PC-9 (cell line): Measurements from ENCODE around the gene FAM25G. TPM values are rescaled to one million over a fixed set of nuclear protein-coding genes. Genes with fewer than 3 reads are reported as not detected.
"Not testable (repeated sequence)": the region's sequence is repeated elsewhere in the genome, so short reads cannot be mapped to it uniquely, and the experiment has no call there.

ENCODE experiments used
- BruUV-seq: library from RNA; stranded (reverse); fragments of 400-500 nt; replicated peaks from 2 replicates; lab custom pipeline; 2021; lab: Mats Ljungman, UMichigan
- CTCF ChIA-PET: fragments of 300-600 bp; sonication (Branson Sonifier 250); formaldehyde crosslinking; loops from one replicate; lab custom pipeline; 2022; ENCODE audit warnings: antibody characterized with exemption; lab: Charles Lee
- POLR2A ChIA-PET: fragments of 300-600 bp; sonication (Branson Sonifier 250); formaldehyde crosslinking; loops from one replicate; lab custom pipeline; 2022; ENCODE audit warnings: antibody characterized with exemption; ENCODE audit not compliant: unreplicated experiment; lab: Charles Lee
- DNase-seq, 2 experiments: peaks; one replicate each; pipeline versions ENCODE4 v3.0.0 to v3.0.0-alpha.2; 2015 to 2022; ENCODE audit warnings: mixed read lengths in 1 of 2
- H2AFZ ChIP-seq: fragments of 200-600 bp; sonication (generic); 2 replicates; pipeline ENCODE4 v1.8.1; 2017; ENCODE audit warnings: antibody characterized with exemption
- H3F3A ChIP-seq: fragments of 200-600 bp; sonication (generic); 2 replicates; pipeline ENCODE4 v1.8.1; 2017; ENCODE audit warnings: antibody characterized with exemption, mild to moderate bottlenecking, low read depth; ENCODE audit not compliant: insufficient read depth
- H3K27ac ChIP-seq: fragments of 200-600 bp; sonication (generic); 2 replicates; pipeline ENCODE4 v1.6.1; 2016; ENCODE audit warnings: mixed run types
- H3K27me3 ChIP-seq: fragments of 200-600 bp; sonication (generic); 2 replicates; pipeline ENCODE4 v1.6.1; 2016; ENCODE audit warnings: low read depth, mixed run types; ENCODE audit not compliant: insufficient read depth
- H3K36me3 ChIP-seq: fragments of 200-600 bp; sonication (generic); 2 replicates; pipeline ENCODE4 v1.6.1; 2016; ENCODE audit warnings: low read depth, mixed run types
- H3K4me1 ChIP-seq: fragments of 200-600 bp; sonication (generic); replicated peaks from 2 replicates; pipeline ENCODE4 v1.6.1; 2016; ENCODE audit warnings: mixed run types; ENCODE audit not compliant: insufficient read depth
- H3K4me2 ChIP-seq: fragments of 200-600 bp; sonication (generic); 2 replicates; pipeline ENCODE4 v1.6.1; 2017; ENCODE audit warnings: mixed run types
- H3K4me3 ChIP-seq: fragments of 200-600 bp; sonication (generic); 2 replicates; pipeline ENCODE4 v1.6.1; 2016; ENCODE audit warnings: mixed run types
- H3K79me2 ChIP-seq: fragments of 200-600 bp; sonication (generic); 2 replicates; pipeline ENCODE4 v1.6.1; 2017; ENCODE audit warnings: low read depth, mixed run types
- H3K9me2 ChIP-seq: fragments of 200-600 bp; sonication (generic); 2 replicates; pipeline ENCODE4 v1.8.1; 2017; ENCODE audit warnings: mild to moderate bottlenecking; ENCODE audit not compliant: insufficient read depth
- H3K9me3 ChIP-seq: fragments of 200-600 bp; sonication (generic); 2 replicates; pipeline ENCODE4 v1.8.1; 2016; ENCODE audit warnings: low read depth; ENCODE audit not compliant: insufficient read depth
- H4K20me1 ChIP-seq: fragments of 200-600 bp; sonication (generic); 2 replicates; pipeline ENCODE4 v1.8.1; 2017; ENCODE audit not compliant: insufficient read depth
- CTCF ChIP-seq: fragments of 200-600 bp; sonication (generic); conservative IDR thresholded peaks from 2 replicates; pipeline ENCODE4 v1.6.1; 2017; ENCODE audit warnings: mixed run types, antibody characterized with exemption, mild to moderate bottlenecking, moderate library complexity
- EZH2 ChIP-seq: fragments of 200-600 bp; sonication (generic); IDR thresholded peaks from 2 replicates; pipeline ENCODE4 v1.8.0; 2017; ENCODE audit warnings: antibody characterized with exemption, low read depth
- intact Hi-C: fragments of 100-400 bp; cut with micrococcal nuclease; formaldehyde crosslinking; loops from one replicate; pipeline ENCODE4 v1.10.0; 2022; ENCODE audit not compliant: unreplicated experiment
- total RNA-seq: library from RNA; stranded (reverse); gene quantifications from 2 replicates; pipeline ENCODE4 v1.2.3, GENCODE V29; 2021

Gene FAM25G
- total RNA-seq, 1 experiment from 2014 or later: 3.2 TPM

- no peak overlapping the region for H3K4me2 ChIP-seq
- CTCF ChIA-PET: no interaction called here
- H2AFZ ChIP-seq: no peak overlapping the region
- intact Hi-C loops: no loop called here
- no peaks in the 10 kb centered on the region for H3K9me3 ChIP-seq
- H3K36me3 ChIP-seq: no peaks in the 10 kb centered on the region
- peaks cover 24% of the 10 kb centered on the region for H3K4me1 ChIP-seq
- no peaks in the 10 kb centered on the region for H3K79me2 ChIP-seq
- H3F3A ChIP-seq: no peaks in the 10 kb centered on the region; the same call in 1 of the 2 replicates
- H3K4me3 ChIP-seq: no peak overlapping the region
- no peak for DNase-seq
- no peak for TF ChIP-seq CTCF
- TF ChIP-seq EZH2: no peak
- H3K27me3 ChIP-seq: no peaks in the 10 kb centered on the region
- POLR2A ChIA-PET: no interaction called here
- no TSS peak for BruUV-seq
- H3K27ac ChIP-seq: no peak overlapping the region
- no peaks in the 10 kb centered on the region for H4K20me1 ChIP-seq
- H3K9me2 ChIP-seq: no peaks in the 10 kb centered on the region
Observed at GRCh38 chr10:47456794-47457527, 34.5 kb downstream of the FAM25G start.

GRCh38 chr10:47456079-47456785 is 35.3 kb downstream of the FAM25G start:
- POLR2A ChIA-PET: interaction anchor here (0.6 kb wide), 1 partner anchor 14 kb away, joined by 3 read pairs; no protein-coding TSS in a partner anchor
- H3K27ac ChIP-seq: no peak overlapping the region
- intact Hi-C loops: no loop called here

GRCh38 chr10:47455350-47456078 is 36.0 kb downstream of the FAM25G start:
- H3K4me3 ChIP-seq, intact Hi-C loops, H3K27me3 ChIP-seq, BruUV-seq, H3K9me2 ChIP-seq, DNase-seq, CTCF ChIA-PET, H4K20me1 ChIP-seq, H3K79me2 ChIP-seq, H3K36me3 ChIP-seq, H3F3A ChIP-seq, H3K9me3 ChIP-seq, H3K4me2 ChIP-seq, H3K27ac ChIP-seq, H2AFZ ChIP-seq: not testable (repeated sequence)
- H3K4me1 ChIP-seq: peaks cover 15% of the 10 kb centered on the region
- POLR2A ChIA-PET: interaction anchor here (0.6 kb wide), 1 partner anchor 13 kb away, joined by 3 read pairs; no protein-coding TSS in a partner anchor

More at GRCh38 chr10:47456079-47456785, 35.3 kb downstream of the FAM25G start:
- Histone ChIP-seq H4K20me1 (no peaks in the 10 kb centered on the region), H2AFZ (no peak overlapping the region), H3K9me3 (no peaks in the 10 kb centered on the region), H3K9me2 (no peaks in the 10 kb centered on the region), H3K27me3 (no peaks in the 10 kb centered on the region), H3K4me2 (no peak overlapping the region), H3K36me3 (no peaks in the 10 kb centered on the region), H3K4me3 (no peak overlapping the region), H3K79me2 (no peaks in the 10 kb centered on the region), H3K4me1 (peaks cover 21% of the 10 kb centered on the region), H3F3A (no peaks in the 10 kb centered on the region; the same call in 1 of the 2 replicates)
- BruUV-seq: no TSS peak
- TF ChIP-seq CTCF (no peak), EZH2 (no peak)
- DNase-seq: no peak
- CTCF ChIA-PET: no interaction called here
